MM.1S (cell line): ENCODE data around the gene NUAK1.

Experiments
- DNase-seq: peaks from one replicate; pipeline ENCODE4 v3.0.0-alpha.2; 2015
- H2AFZ ChIP-seq: fragments of 300-600 bp; sonication (generic); 2 replicates; pipeline ENCODE4 v1.6.0; 2016; ENCODE audit warnings: antibody characterized with exemption, low read length
- H3F3A ChIP-seq: fragments of 300-600 bp; sonication (generic); 2 replicates; pipeline ENCODE4 v1.6.1; 2016; ENCODE audit warnings: mild to moderate bottlenecking, antibody characterized with exemption, low read length, moderate library complexity, mixed read lengths; ENCODE audit not compliant: insufficient read depth
- H3K27ac ChIP-seq: fragments of 300-600 bp; sonication (generic); 2 replicates; pipeline ENCODE4 v1.5.1; 2016; ENCODE audit warnings: mild to moderate bottlenecking, low read length
- H3K27me3 ChIP-seq: fragments of 300-600 bp; sonication (generic); replicated peaks from 2 replicates; pipeline ENCODE4 v1.6.0; 2016; ENCODE audit warnings: low read length; ENCODE audit not compliant: insufficient read depth
- H3K36me3 ChIP-seq: fragments of 300-600 bp; sonication (generic); replicated peaks from 2 replicates; pipeline ENCODE4 v1.6.1; 2016; ENCODE audit warnings: mild to moderate bottlenecking, low read length, mixed read lengths; ENCODE audit not compliant: insufficient read depth
- H3K4me1 ChIP-seq: fragments of 300-600 bp; sonication (generic); 2 replicates; pipeline ENCODE4 v1.6.1; 2016; ENCODE audit warnings: low read length, mixed read lengths
- H3K4me2 ChIP-seq: fragments of 300-600 bp; sonication (generic); 2 replicates; pipeline ENCODE4 v1.6.0; 2016; ENCODE audit warnings: low read depth, low read length
- H3K4me3 ChIP-seq: fragments of 300-600 bp; sonication (generic); 2 replicates; pipeline ENCODE4 v1.5.1; 2016; ENCODE audit warnings: low read length, mixed read lengths
- H3K79me2 ChIP-seq: fragments of 300-600 bp; sonication (generic); 2 replicates; pipeline ENCODE4 v1.6.1; 2016; ENCODE audit warnings: mixed run types, low read length, mixed read lengths
- H3K9ac ChIP-seq: fragments of 300-600 bp; sonication (generic); 2 replicates; pipeline ENCODE4 v1.6.1; 2016; ENCODE audit warnings: low read length, mixed read lengths
- H3K9me2 ChIP-seq: fragments of 300-600 bp; sonication (generic); replicated peaks from 2 replicates; pipeline ENCODE4 v1.6.1; 2016; ENCODE audit warnings: mild to moderate bottlenecking, low read length, mixed read lengths; ENCODE audit not compliant: insufficient read depth
- H3K9me3 ChIP-seq: fragments of 300-600 bp; sonication (generic); replicated peaks from 2 replicates; pipeline ENCODE4 v1.6.1; 2016; ENCODE audit warnings: mild to moderate bottlenecking, low read length, mixed read lengths; ENCODE audit not compliant: insufficient read depth
- H4K20me1 ChIP-seq: fragments of 300-600 bp; sonication (generic); 2 replicates; pipeline ENCODE4 v1.6.1; 2016; ENCODE audit warnings: mild to moderate bottlenecking, low read length, moderate library complexity, mixed read lengths; ENCODE audit not compliant: insufficient read depth
- CTCF ChIP-seq: fragments of 300-600 bp; sonication (generic); IDR thresholded peaks from 2 replicates; pipeline ENCODE4 v1.5.1; 2016; ENCODE audit warnings: antibody characterized with exemption, low read length, mixed read lengths
- EZH2 ChIP-seq: fragments of 300-600 bp; sonication (generic); optimal IDR thresholded peaks from 2 replicates; pipeline ENCODE3; 2017; ENCODE audit warnings: low read depth, mild to moderate bottlenecking, antibody characterized with exemption, low read length, mixed read lengths
- EZH2phosphoT487 ChIP-seq: fragments of 300-600 bp; sonication (generic); IDR thresholded peaks from 2 replicates; pipeline ENCODE4 v1.6.1; 2018; ENCODE audit warnings: antibody characterized with exemption, low read length

The NUAK1 gene

GRCh38 chr12:106073179-106073578 is 65.6 kb downstream of the NUAK1 start:
- no peak overlapping the region for H3K27ac ChIP-seq
- no peaks in the 10 kb centered on the region for H3K9me2 ChIP-seq
- H3K27me3 ChIP-seq = no peaks in the 10 kb centered on the region
- no peak for DNase-seq
- 0 out of 2 replicates have a peak, but pooled peaks cover 12% of the 10 kb centered on the region for H3K79me2 ChIP-seq
- H3K9ac ChIP-seq = no peak overlapping the region
- H2AFZ ChIP-seq = no peak overlapping the region
- H3K4me2 ChIP-seq = no peak overlapping the region
- H3K36me3 ChIP-seq = peaks cover 13% of the 10 kb centered on the region; the same call in 1 of the 2 replicates
- H3K9me3 ChIP-seq = no peaks in the 10 kb centered on the region
- no peak for TF ChIP-seq EZH2phosphoT487
- TF ChIP-seq EZH2 = no peak
- TF ChIP-seq CTCF = no peak
- no peaks in the 10 kb centered on the region for H4K20me1 ChIP-seq
- no peaks in the 10 kb centered on the region for H3F3A ChIP-seq
- no peaks in the 10 kb centered on the region for H3K4me1 ChIP-seq
- H3K4me3 ChIP-seq = no peak overlapping the region

GRCh38 chr12:106072751-106073150 is 66.0 kb downstream of the NUAK1 start:
- Histone ChIP-seq H3K4me3 (no peak overlapping the region), H3K27ac (no peak overlapping the region), H2AFZ (no peak overlapping the region), H3K36me3 (peaks cover 13% of the 10 kb centered on the region), H3K4me1 (no peaks in the 10 kb centered on the region), H3K9me3 (no peaks in the 10 kb centered on the region), H3K9ac (no peak overlapping the region), H3K27me3 (no peaks in the 10 kb centered on the region), H3K9me2 (no peaks in the 10 kb centered on the region), H3F3A (no peaks in the 10 kb centered on the region), H3K79me2 (0 out of 2 replicates have a peak, but pooled peaks cover 12% of the 10 kb centered on the region), H4K20me1 (no peaks in the 10 kb centered on the region), H3K4me2 (no peak overlapping the region)
- no peak for DNase-seq
- TF ChIP-seq EZH2phosphoT487 (no peak), EZH2 (no peak), CTCF (no peak)

GRCh38 chr12:106071686-106072085 is 67.1 kb downstream of the NUAK1 start:
- H3K27ac ChIP-seq = no peak overlapping the region
- no peak for DNase-seq

More at GRCh38 chr12:106071686-106072085, 67.1 kb downstream of the NUAK1 start:
- TF ChIP-seq CTCF (no peak), EZH2phosphoT487 (no peak), EZH2 (no peak)
- no peaks in the 10 kb centered on the region for H3K9me2 ChIP-seq
- H3K36me3 ChIP-seq = peaks cover 13% of the 10 kb centered on the region
- H3K79me2 ChIP-seq = 0 out of 2 replicates have a peak, but pooled peaks cover 9% of the 10 kb centered on the region
- no peak overlapping the region for H2AFZ ChIP-seq
- no peaks in the 10 kb centered on the region for H3K4me1 ChIP-seq
- H3K4me2 ChIP-seq = no peak overlapping the region
- H3K9me3 ChIP-seq = no peaks in the 10 kb centered on the region
- H3K9ac ChIP-seq = no peak overlapping the region
- H3K4me3 ChIP-seq = no peak overlapping the region
- no peaks in the 10 kb centered on the region for H3K27me3 ChIP-seq
- no peaks in the 10 kb centered on the region for H3F3A ChIP-seq
- no peaks in the 10 kb centered on the region for H4K20me1 ChIP-seq
